Hepatocyte (in vitro differentiated cells): Measurements from ENCODE around the gene IRS2. TPM values are rescaled to one million over a fixed set of nuclear protein-coding genes. Genes with fewer than 3 reads are reported as not detected.

ENCODE experiments used
- DNase-seq: peaks from one replicate; pipeline ENCODE4 v3.0.0-alpha.2; 2016; ENCODE audit warnings: low spot score
- H2AFZ ChIP-seq: fragments of 200-600 bp; sonication (generic); 2 replicates; pipeline ENCODE4 v1.6.0; 2016; ENCODE audit warnings: antibody characterized with exemption, mild to moderate bottlenecking
- H3K27ac ChIP-seq: fragments of 200-600 bp; sonication (generic); 2 replicates; pipeline ENCODE4 v1.5.1; 2016; ENCODE audit warnings: mild to moderate bottlenecking
- H3K27me3 ChIP-seq: fragments of 200-600 bp; sonication (generic); 2 replicates; pipeline ENCODE4 v1.6.1; 2016
- H3K36me3 ChIP-seq: fragments of 200-600 bp; sonication (generic); replicated peaks from 2 replicates; pipeline ENCODE4 v1.5.1; 2016; ENCODE audit warnings: low read depth; ENCODE audit not compliant: insufficient read depth
- H3K4me1 ChIP-seq: fragments of 200-600 bp; sonication (generic); 2 replicates; pipeline ENCODE4 v1.5.1; 2016; ENCODE audit warnings: mild to moderate bottlenecking, moderate library complexity; ENCODE audit not compliant: insufficient read depth
- H3K4me2 ChIP-seq: fragments of 200-600 bp; sonication (generic); 2 replicates; pipeline ENCODE4 v1.6.0; 2016
- H3K4me3 ChIP-seq: fragments of 200-600 bp; sonication (generic); 2 replicates; pipeline ENCODE4 v1.5.1; 2016; ENCODE audit warnings: mild to moderate bottlenecking
- H3K79me2 ChIP-seq: fragments of 200-600 bp; sonication (generic); 2 replicates; pipeline ENCODE4 v1.6.0; 2017; ENCODE audit warnings: mild to moderate bottlenecking
- H3K9me2 ChIP-seq: fragments of 200-600 bp; sonication (generic); replicated peaks from 2 replicates; pipeline ENCODE4 v1.6.0; 2017; ENCODE audit warnings: mild to moderate bottlenecking; ENCODE audit not compliant: insufficient read depth
- H3K9me3 ChIP-seq: fragments of 200-600 bp; sonication (generic); 2 replicates; pipeline ENCODE4 v1.5.1; 2016; ENCODE audit warnings: low read depth, mild to moderate bottlenecking
- H4K20me1 ChIP-seq: fragments of 200-600 bp; sonication (generic); 2 replicates; pipeline ENCODE4 v1.6.0; 2016; ENCODE audit warnings: mild to moderate bottlenecking; ENCODE audit not compliant: insufficient read depth, poor library complexity, severe bottlenecking
- CTCF ChIP-seq: fragments of 200-600 bp; sonication (generic); IDR thresholded peaks from 2 replicates; pipeline ENCODE4 v1.5.1; 2016; ENCODE audit warnings: antibody characterized with exemption, mild to moderate bottlenecking; ENCODE audit not compliant: poor library complexity
- EZH2 ChIP-seq: fragments of 200-600 bp; sonication (generic); IDR thresholded peaks from 2 replicates; pipeline ENCODE4 v1.6.1; 2016; ENCODE audit warnings: antibody characterized with exemption, mild to moderate bottlenecking, borderline replicate concordance
- EZH2phosphoT487 ChIP-seq: fragments of 200-600 bp; sonication (generic); IDR thresholded peaks from one replicate; pipeline ENCODE4 v1.6.1; 2018; ENCODE audit warnings: antibody characterized with exemption, mild to moderate bottlenecking, low read depth, moderate library complexity; ENCODE audit not compliant: unreplicated experiment, severe bottlenecking
- WGBS: methylation state at CpG from one replicate; pipeline ENCODE4 v1.1.6; 2016; ENCODE audit warnings: low lambda C conversion rate; ENCODE audit errors: missing lambda C conversion rate; 5-methylcytosine and 5-hydroxymethylcytosine counted together
- polyA plus RNA-seq: library from polyadenylated mRNA; unstranded; fragments of >200 nt; fragmentation: Nextera tagmentation; extraction: Ambion mirVana; gene quantifications from 2 replicates; pipeline ENCODE4 v1.2.1, GENCODE V29; 2016
- total RNA-seq: library from RNA; depleted of rRNA; stranded (reverse); fragments of >200 nt; gene quantifications from 2 replicates; pipeline ENCODE4 v1.2.3, GENCODE V29; 2014

IRS2 gene
- total and polyA plus RNA-seq, 2 experiments from 2014 or later, result 19.4 to 26.4 TPM

GRCh38 chr13:109728061-109728460 is 58.3 kb downstream of the IRS2 start:
- Histone ChIP-seq H3K36me3 (no peaks in the 10 kb centered on the region), H2AFZ (no peak overlapping the region), H3K27ac (no peak overlapping the region), H3K4me1 (peaks cover 6% of the 10 kb centered on the region), H3K9me3 (no peaks in the 10 kb centered on the region), H3K4me2 (no peak overlapping the region), H3K79me2 (no peaks in the 10 kb centered on the region), H3K9me2 (no peaks in the 10 kb centered on the region), H3K27me3 (no peaks in the 10 kb centered on the region), H3K4me3 (no peak overlapping the region), H4K20me1 (no peaks in the 10 kb centered on the region)
- 95% methylated on average over 10 of the region's 10 CpGs for WGBS
- no peak for DNase-seq
- TF ChIP-seq EZH2, result no peak
- no peak for TF ChIP-seq EZH2phosphoT487
- no peak for TF ChIP-seq CTCF

- no peaks in the 10 kb centered on the region for H3K27me3 ChIP-seq
- peaks cover 6% of the 10 kb centered on the region for H3K4me1 ChIP-seq
- H3K79me2 ChIP-seq, result no peaks in the 10 kb centered on the region
- H3K9me3 ChIP-seq, result no peaks in the 10 kb centered on the region
- no peaks in the 10 kb centered on the region for H4K20me1 ChIP-seq
- no peak overlapping the region for H3K27ac ChIP-seq
- TF ChIP-seq CTCF (no peak), EZH2phosphoT487 (no peak), EZH2 (no peak)
- no peaks in the 10 kb centered on the region for H3K9me2 ChIP-seq
- no peak overlapping the region for H3K4me2 ChIP-seq
- H3K4me3 ChIP-seq, result no peak overlapping the region
- 90% methylated on average over 5 of the region's 5 CpGs for WGBS
- H3K36me3 ChIP-seq, result no peaks in the 10 kb centered on the region
- H2AFZ ChIP-seq, result no peak overlapping the region
- DNase-seq, result no peak
These were observed 59.1 kb downstream of the IRS2 start for GRCh38 chr13:109727251-109727650.

GRCh38 chr13:109725995-109726637 is 60.3 kb downstream of the IRS2 start:
- 92% methylated on average over 7 of the region's 7 CpGs for WGBS
- Histone ChIP-seq H3K9me2 (no peaks in the 10 kb centered on the region), H3K4me3 (no peak overlapping the region), H3K4me1 (peaks cover 6% of the 10 kb centered on the region), H4K20me1 (no peaks in the 10 kb centered on the region), H3K9me3 (no peaks in the 10 kb centered on the region), H3K4me2 (no peak overlapping the region), H3K27me3 (no peaks in the 10 kb centered on the region), H3K36me3 (no peaks in the 10 kb centered on the region), H2AFZ (no peak overlapping the region), H3K27ac (no peak overlapping the region), H3K79me2 (no peaks in the 10 kb centered on the region)
- TF ChIP-seq EZH2 (no peak), CTCF (no peak), EZH2phosphoT487 (no peak)
- DNase-seq, result no peak
